IgD-negative memory B cell (primary cell): ENCODE measurements around the gene ELOA. TPM values are rescaled to one million over a fixed set of nuclear protein-coding genes. Genes with fewer than 3 reads are reported as not detected.
A peak's percentile ranks its signal among the peaks of the same experiment; 100 is the strongest.
"Not testable (repeated sequence)": the region's sequence is repeated elsewhere in the genome, so short reads cannot be mapped to it uniquely, and the experiment has no call there.

Source experiments
- H3K27ac Mint-ChIP-seq, 3 donors: one replicate each; pipeline ENCODE4 v1.8.0; 2020 to 2022; ENCODE audit warnings: mild to moderate bottlenecking in 3 of 3, mixed read lengths in 3 of 3, moderate library complexity in 1 of 3
- H3K27me3 Mint-ChIP-seq: one replicate; pipeline ENCODE4 v1.8.0; 2021; ENCODE audit warnings: mixed read lengths
- H3K36me3 Mint-ChIP-seq: one replicate; pipeline ENCODE4 v1.8.0; 2020; ENCODE audit warnings: mild to moderate bottlenecking, mixed read lengths
- H3K4me1 Mint-ChIP-seq, 3 donors: one replicate each; pipeline ENCODE4 v1.8.0; 2020 to 2022; ENCODE audit warnings: mixed read lengths in 3 of 3, mild to moderate bottlenecking in 1 of 3
- H3K4me3 Mint-ChIP-seq, 4 donors: one replicate each; pipeline ENCODE4 v1.8.0; 2020 to 2022; ENCODE audit warnings: mild to moderate bottlenecking in 4 of 4, mixed read lengths in 4 of 4, moderate library complexity in 3 of 4
- H3K9me3 Mint-ChIP-seq, 3 donors: one replicate each; pipeline ENCODE4 v1.8.0; 2020 to 2021; ENCODE audit warnings: mixed read lengths in 3 of 3, mild to moderate bottlenecking in 1 of 3
- polyA plus RNA-seq: library from polyadenylated mRNA; unstranded; fragments of 300-500 nt; fragmentation: Illumina TruSeq; gene quantifications from one replicate; pipeline ENCODE4 v1.2.3, GENCODE V29; 2021

The ELOA gene
- polyA plus RNA-seq, 1 donor from 2014 or later, result 100 TPM

DNA sequence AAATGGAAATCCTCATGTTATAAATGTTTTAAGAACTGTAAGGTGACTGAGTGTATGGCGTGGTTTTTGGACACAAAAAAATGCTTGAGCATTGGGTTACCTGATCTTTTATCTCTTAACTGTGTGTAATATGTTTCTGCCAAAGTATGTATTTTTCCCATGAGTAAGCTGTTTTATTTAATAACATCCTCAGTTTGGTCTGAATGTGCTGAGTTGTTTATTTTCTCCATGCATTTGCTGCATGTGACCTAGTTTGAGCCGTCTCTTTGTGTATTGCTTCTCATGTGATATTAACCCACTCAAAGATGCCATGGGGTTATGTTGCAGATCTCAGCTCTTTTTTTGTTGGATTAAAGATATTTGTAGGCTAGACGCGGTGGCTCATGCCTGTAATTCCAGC, 41.6 kb downstream of the ELOA start:
- no peak overlapping the region for H3K27ac Mint-ChIP-seq
- no peaks in the 10 kb centered on the region for H3K9me3 Mint-ChIP-seq
- peaks cover 5% of the 10 kb centered on the region for H3K36me3 Mint-ChIP-seq
- no peaks in the 10 kb centered on the region for H3K27me3 Mint-ChIP-seq
- H3K4me3 Mint-ChIP-seq, result peak overlapping the region in 1 of 4 donors; percentile 29
- H3K4me1 Mint-ChIP-seq, result peaks cover 8 to 12% (median 10%) of the 10 kb centered on the region in 3 donors

DNA sequence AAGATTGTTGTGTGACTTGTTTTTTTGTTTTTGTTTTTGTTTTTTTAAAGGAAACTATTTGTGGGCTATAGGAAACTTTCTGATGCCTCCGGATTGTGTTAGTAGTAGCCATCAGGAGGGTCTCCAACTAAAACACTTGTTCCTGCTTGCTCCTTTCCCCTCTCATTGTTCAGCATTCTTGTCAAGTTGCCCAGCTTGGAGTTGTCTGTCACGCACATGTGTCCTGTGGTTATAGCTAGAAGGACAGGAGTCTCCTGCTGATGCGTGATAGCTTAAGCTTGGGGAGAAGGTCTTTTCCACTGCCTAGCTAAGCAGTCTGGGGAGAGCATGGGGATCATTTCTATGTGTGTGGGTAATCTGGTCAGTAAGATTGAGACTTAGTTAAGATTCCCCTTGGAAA, 44.4 kb downstream of the ELOA start:
- Mint-ChIP-seq H3K9me3 (no peaks in the 10 kb centered on the region), H3K4me1 (peaks cover 11 to 15% (median 13%) of the 10 kb centered on the region in 3 donors), H3K4me3 (peak overlapping the region in 2 of 4 donors; percentile 6 to 83), H3K36me3 (peaks cover 5% of the 10 kb centered on the region), H3K27ac (no peak overlapping the region), H3K27me3 (no peaks in the 10 kb centered on the region)

DNA sequence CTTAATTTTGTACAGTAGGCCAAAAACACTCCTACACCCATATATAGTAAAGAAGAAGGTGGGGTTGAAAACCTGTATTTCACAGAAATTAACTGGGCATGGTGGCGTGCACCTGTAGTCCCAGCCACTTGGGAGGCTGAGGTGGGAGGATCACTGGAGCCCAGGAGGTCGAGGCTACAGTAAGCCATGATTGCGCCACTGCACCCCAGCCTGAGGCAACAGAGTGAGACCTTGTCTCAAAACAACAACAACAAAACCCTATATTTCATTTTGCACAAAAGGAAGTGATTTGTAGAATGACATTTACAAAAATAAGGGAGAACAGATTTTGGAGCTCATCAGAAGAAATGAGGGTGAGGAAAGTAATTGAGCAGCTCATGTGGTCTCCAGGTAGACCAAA, 45.4 kb downstream of the ELOA start:
- H3K4me3 Mint-ChIP-seq, result peak overlapping the region in 2 of 4 donors; percentile 16 to 83
- peaks cover 5% of the 10 kb centered on the region for H3K36me3 Mint-ChIP-seq
- peak overlapping the region in 2 of 3 donors; percentile 50 to 52 for H3K27ac Mint-ChIP-seq
- H3K9me3 Mint-ChIP-seq, result no peaks in the 10 kb centered on the region
- peaks cover 11 to 15% (median 13%) of the 10 kb centered on the region in 3 donors for H3K4me1 Mint-ChIP-seq
- H3K27me3 Mint-ChIP-seq, result no peaks in the 10 kb centered on the region

DNA sequence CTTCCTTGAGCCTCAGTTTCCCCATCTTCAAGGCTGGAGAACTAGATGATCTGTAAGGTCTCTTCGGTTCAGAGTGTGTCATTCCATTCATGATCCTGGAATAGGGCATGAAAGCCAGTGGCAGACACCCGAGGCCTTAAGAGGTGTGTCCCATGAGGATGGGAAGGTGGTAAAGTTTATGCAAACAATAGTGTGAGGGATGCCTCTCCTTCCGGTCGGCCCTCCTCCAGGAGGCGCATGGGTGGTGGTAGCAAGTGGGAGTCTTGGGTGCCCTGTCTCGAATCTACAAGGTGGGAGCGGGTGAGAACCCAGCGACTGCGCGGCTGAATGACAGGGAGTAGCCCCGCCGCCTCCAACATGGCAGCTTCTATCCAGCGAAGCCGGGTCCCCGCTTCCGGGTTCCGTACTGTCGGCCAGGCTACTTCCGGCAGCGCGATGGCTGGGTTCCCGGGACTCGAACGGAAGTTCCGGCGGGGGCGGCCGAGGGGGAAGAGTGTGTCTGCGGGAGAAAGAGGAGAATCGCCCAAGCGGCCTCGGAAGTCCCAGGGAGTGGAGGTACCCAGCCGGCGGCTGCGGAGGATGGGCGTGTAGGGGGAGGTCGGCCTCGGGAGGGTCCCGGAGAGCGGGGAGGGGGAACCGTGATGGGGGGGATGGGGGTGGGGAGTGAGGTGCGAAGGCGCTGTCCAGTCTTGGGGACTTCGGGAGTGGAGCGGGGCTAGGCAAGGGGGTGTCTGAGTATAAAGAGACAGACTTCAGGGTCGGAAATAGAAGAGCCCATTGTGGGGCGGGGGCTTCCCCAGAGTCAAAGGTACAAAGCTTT, 47.6 kb downstream of the ELOA start, which contains the start of gene LYPLA2:
TSS of gene LYPLA2 (plus strand) at position 450 of the 820 bp plus-strand sequence. CDS start 1,538 bp downstream, outside the sequence.
- Mint-ChIP-seq H3K4me1 (peaks cover 11 to 13% (median 11%) of the 10 kb centered on the region in 3 donors), H3K36me3 (no peaks in the 10 kb centered on the region), H3K4me3 (peak within 1 kb of the TSS; percentile 92 to 98 (median 96)), H3K27me3 (no peaks in the 10 kb centered on the region), H3K9me3 (no peaks in the 10 kb centered on the region), H3K27ac (peak within 1 kb of the TSS; percentile 87 to 98 (median 90))

DNA sequence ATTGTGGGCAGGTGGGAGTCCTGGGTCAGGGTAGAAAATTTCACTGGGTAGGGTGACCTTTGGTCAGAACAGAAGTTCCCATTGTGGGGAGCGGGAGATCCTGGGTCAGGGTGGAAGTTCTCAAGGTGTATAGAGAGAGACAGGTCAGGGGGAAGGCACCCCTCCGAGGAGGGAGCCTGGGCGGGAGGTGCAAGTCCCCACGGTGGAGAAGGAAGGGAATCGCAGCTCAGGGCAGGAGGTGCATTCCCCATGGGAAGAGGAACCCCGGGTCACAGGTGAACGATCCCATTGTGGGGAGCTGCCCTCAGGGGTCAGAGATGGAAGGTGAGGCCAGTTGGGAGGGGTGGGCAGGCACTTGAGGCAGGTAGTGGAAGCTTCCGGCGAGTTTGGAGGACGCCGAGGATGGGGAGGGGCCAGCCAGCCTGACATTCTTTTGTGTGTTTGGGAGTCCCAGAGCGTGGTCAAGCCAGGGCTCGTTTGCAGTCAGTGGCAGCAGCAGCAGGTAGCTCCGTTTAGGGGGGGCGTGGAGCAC, 48.3 kb downstream of the ELOA start:
- H3K27ac Mint-ChIP-seq, result peak overlapping the region; percentile 87 to 98 (median 90)
- no peaks in the 10 kb centered on the region for H3K36me3 Mint-ChIP-seq
- peak overlapping the region; percentile 92 to 98 (median 96) for H3K4me3 Mint-ChIP-seq
- H3K27me3 Mint-ChIP-seq, result no peaks in the 10 kb centered on the region
- no peaks in the 10 kb centered on the region for H3K9me3 Mint-ChIP-seq
- H3K4me1 Mint-ChIP-seq, result peaks cover 11 to 13% (median 11%) of the 10 kb centered on the region in 3 donors

DNA sequence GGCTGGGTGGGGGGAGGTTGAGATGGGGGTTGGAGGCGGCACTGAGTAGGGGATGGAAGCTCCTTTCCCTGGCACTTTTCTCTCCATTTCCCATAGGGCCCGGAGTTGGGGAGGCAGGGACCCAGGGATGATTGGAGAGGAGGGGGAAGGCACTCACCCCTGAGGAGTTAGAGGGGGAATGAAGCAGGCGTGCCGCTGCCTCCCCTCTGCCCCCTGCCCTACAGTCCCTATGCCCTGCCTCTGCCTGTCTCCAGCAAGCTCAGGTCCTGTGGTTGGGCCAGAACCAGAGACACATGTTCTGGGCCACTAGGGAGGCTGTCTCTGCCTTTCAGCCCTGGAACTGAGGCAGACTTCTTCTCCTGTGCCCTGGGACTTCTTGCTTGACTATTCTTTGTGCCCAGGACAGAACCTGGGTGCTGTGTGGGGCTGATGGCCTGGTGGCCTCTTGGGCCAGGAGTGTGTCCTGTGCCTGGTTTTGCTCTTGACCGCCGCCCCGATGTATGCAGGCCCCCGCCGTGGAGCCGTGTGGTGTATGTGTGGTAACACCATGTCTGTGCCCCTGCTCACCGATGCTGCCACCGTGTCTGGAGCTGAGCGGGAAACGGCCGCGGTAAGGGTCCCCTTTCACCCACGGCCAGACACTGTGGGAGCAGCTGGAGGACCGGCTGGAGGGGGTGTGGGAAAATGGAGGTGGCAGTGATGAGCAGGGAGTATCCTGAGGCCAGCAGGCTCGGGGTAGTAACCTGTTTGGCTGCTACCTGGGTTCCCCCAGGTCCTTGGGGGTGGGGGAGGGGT, 49.1 kb downstream of the ELOA start:
- peak overlapping the region; percentile 83 to 98 (median 94) for H3K4me3 Mint-ChIP-seq
- H3K36me3 Mint-ChIP-seq, result no peaks in the 10 kb centered on the region
- H3K27me3 Mint-ChIP-seq, result no peaks in the 10 kb centered on the region
- H3K4me1 Mint-ChIP-seq, result peaks cover 11 to 13% (median 11%) of the 10 kb centered on the region in 3 donors
- peak overlapping the region; percentile 46 to 98 (median 87) for H3K27ac Mint-ChIP-seq
- no peaks in the 10 kb centered on the region for H3K9me3 Mint-ChIP-seq

DNA sequence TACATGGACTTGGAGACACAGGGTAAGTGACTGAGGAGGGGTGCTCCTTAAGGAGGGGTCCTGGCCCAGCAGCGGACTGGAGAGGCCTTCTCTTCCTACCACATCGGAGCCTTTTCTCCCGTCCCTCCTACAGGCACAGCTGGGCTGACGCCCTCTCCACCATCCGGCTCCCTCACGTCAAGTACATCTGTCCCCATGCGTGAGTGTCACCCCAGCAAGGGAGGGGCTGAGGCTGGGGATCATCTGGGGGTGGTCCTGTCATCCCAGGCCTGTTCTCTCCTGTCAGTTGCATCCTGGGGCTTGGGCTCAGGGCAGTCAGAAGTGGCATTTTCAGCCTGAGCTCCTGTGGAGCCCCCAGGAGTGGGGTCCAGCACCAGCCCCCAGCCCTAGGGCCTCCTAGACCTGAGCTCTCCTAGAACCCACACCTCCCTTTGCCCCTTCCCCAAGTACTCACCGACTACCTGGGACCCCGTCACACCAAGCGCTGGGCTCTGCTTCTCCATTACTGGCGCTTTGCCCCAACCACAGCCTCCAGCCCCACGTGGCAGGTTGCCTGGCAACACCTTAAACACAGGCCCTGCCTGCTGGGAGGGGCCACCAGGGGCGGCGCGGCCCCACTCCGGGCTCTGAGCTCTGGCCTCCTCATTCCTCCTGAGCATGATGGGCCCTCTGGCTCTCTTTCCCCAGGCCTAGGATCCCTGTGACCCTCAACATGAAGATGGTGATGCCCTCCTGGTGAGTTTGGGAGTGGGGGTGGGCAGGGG, 49.9 kb downstream of the ELOA start:
- H3K27ac Mint-ChIP-seq, result peak overlapping the region in 2 of 3 donors; percentile 71 to 91
- no peaks in the 10 kb centered on the region for H3K9me3 Mint-ChIP-seq
- H3K36me3 Mint-ChIP-seq, result no peaks in the 10 kb centered on the region
- H3K4me3 Mint-ChIP-seq, result peak overlapping the region in 3 of 4 donors; percentile 43 to 65 (median 61)
- H3K4me1 Mint-ChIP-seq, result peaks cover 10 to 13% (median 11%) of the 10 kb centered on the region in 3 donors
- no peaks in the 10 kb centered on the region for H3K27me3 Mint-ChIP-seq

DNA sequence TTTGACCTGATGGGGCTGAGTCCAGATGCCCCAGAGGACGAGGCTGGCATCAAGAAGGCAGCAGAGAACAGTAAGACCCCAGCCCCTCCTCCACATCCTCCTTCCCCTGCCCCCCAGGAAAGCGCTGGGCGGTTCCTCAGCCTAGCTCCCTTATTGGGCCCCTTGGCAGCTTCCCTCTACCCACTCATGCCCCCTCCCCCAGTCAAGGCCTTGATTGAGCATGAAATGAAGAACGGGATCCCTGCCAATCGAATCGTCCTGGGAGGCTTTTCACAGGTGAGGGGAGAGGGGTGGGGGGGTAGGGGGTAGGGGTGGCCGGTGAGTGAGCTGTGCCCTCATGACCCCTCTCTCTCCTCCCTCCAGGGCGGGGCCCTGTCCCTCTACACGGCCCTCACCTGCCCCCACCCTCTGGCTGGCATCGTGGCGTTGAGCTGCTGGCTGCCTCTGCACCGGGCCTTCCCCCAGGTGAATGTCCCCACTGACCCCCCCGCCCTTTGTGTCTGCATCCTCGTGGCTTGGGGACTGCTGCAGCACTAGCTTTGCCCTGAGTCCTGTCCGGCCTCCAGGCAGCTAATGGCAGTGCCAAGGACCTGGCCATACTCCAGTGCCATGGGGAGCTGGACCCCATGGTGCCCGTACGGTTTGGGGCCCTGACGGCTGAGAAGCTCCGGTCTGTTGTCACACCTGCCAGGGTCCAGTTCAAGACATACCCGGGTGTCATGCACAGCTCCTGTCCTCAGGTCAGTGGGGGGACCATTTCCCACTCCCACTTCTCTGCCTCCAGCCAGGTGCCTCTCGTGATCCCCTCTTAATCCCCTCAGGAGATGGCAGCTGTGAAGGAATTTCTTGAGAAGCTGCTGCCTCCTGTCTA, 50.8 kb downstream of the ELOA start:
- no peak overlapping the region for H3K4me3 Mint-ChIP-seq
- no peaks in the 10 kb centered on the region for H3K27me3 Mint-ChIP-seq
- peaks cover 10 to 13% (median 11%) of the 10 kb centered on the region in 3 donors for H3K4me1 Mint-ChIP-seq
- H3K36me3 Mint-ChIP-seq, result no peaks in the 10 kb centered on the region
- no peaks in the 10 kb centered on the region for H3K9me3 Mint-ChIP-seq
- H3K27ac Mint-ChIP-seq, result peak overlapping the region in 1 of 3 donors; percentile 71

DNA sequence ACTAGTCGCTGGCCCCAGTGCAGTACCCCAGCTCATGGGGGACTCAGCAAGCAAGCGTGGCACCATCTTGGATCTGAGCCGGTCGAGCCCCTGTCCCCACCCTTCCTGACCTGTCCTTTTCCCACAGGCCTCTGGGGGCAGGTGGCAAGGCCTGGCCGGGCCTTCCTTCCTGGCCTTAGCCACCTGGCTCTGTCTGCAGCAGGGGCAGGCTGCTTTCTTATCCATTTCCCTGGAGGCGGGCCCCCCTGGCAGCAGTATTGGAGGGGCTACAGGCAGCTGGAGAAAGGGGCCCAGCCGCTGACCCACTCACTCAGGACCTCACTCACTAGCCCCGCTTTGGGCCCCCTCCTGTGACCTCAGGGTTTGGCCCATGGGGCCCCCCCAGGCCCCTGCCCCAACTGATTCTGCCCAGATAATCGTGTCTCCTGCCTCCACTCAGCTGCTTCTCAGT, 51.5 kb downstream of the ELOA start:
- not testable (repeated sequence) for H3K36me3 Mint-ChIP-seq, H3K27me3 Mint-ChIP-seq, H3K9me3 Mint-ChIP-seq
- peak overlapping the region in 1 of 4 donors; percentile 63 for H3K4me3 Mint-ChIP-seq
- peak overlapping the region in 1 of 3 donors; percentile 56 for H3K27ac Mint-ChIP-seq
- peaks cover 11 to 14% (median 13%) of the 10 kb centered on the region in 3 donors for H3K4me1 Mint-ChIP-seq

DNA sequence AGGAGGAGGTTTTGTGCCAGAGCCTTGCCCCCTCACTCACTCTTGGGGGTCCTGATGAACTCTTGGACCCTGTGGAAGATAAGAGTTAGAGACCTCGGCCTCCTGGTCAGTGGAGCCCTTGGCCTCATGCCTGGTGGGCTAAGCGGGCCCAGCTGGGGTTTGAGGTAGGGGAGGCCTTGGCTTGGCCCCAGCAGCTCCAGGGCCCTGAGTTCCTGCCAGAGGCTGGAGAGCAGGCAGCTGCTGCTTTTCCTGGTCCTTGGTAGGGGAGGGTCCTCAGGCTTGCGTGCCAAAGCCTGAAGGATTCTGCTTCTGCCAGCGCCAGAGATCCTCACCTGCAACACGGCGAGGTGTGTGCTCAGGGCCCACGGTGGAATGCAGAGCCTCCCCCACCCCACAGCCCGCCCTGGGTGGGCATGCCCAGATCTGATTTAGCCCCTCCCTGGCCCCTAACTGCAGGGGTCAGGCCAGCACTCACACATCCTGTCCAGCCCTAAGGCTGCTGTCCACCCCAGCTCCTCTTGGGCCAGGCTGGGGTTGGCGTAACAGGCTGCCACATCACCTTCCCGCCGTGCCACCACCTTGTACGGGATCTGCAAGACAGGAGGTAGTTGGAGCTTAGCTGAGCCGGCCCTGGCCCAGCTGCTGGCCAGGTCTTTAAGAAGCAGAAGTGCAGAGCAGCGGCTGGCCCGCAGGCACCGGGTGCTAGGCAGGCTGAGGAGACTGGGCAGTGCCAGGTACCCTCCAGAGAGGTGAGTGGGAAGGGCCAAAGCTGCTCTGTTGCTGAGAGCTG, 52.6 kb downstream of the ELOA start:
- H3K27me3 Mint-ChIP-seq, result no peaks in the 10 kb centered on the region
- no peaks in the 10 kb centered on the region for H3K9me3 Mint-ChIP-seq
- H3K4me1 Mint-ChIP-seq, result peaks cover 10 to 17% (median 11%) of the 10 kb centered on the region in 3 donors
- H3K27ac Mint-ChIP-seq, result no peak overlapping the region
- no peaks in the 10 kb centered on the region for H3K36me3 Mint-ChIP-seq
- peak overlapping the region in 1 of 4 donors; percentile 63 for H3K4me3 Mint-ChIP-seq

DNA sequence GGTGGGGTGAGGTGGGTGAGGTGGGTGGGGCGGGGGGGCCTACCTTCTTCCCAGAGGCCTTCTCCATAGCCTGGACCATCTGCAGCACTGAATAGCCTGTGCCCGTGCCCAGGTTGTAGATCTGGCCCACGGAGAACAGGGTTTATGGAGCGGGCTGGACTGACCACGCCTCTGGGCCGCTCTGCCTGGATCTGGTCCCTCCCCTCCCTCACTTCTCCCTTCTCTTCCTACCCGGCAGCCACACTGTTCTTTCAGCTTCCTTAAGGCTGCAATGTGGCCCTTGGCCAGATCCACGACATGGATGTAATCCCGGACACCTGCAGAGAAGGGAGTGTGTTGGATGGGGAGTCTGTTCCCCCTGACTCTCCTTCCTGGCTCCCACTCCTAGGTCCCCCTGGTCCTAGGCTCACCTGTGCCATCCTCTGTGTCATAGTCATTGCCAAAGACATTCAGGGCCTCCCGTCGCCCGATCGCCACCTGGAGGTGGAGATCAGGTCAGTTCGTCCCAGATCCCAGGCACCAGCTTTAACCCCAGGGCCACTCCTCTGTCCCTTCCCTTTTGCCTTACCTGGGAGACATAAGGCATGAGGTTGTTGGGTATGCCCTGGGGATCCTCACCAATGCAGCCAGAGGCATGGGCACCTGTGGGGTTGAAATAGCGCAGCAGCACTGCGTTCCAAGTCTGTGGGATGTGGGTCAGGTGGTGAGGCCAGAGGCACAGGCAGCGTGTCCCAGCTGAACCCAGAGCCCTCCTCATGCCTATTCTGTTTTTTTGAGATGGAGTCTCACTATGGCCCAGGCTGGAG, 53.4 kb downstream of the ELOA start:
- H3K4me3 Mint-ChIP-seq, result peak overlapping the region in 1 of 4 donors; percentile 91
- no peaks in the 10 kb centered on the region for H3K36me3 Mint-ChIP-seq
- H3K9me3 Mint-ChIP-seq, result no peaks in the 10 kb centered on the region
- peaks cover 5 to 10% (median 9%) of the 10 kb centered on the region in 3 donors for H3K4me1 Mint-ChIP-seq
- H3K27ac Mint-ChIP-seq, result peak overlapping the region in 2 of 3 donors; percentile 39 to 47
- H3K27me3 Mint-ChIP-seq, result no peaks in the 10 kb centered on the region
